Measurements from ENCODE around the gene HSPA12B. TPM values are rescaled to one million over a fixed set of nuclear protein-coding genes. Genes with fewer than 3 reads are reported as not detected.

The HSPA12B gene, protein sequence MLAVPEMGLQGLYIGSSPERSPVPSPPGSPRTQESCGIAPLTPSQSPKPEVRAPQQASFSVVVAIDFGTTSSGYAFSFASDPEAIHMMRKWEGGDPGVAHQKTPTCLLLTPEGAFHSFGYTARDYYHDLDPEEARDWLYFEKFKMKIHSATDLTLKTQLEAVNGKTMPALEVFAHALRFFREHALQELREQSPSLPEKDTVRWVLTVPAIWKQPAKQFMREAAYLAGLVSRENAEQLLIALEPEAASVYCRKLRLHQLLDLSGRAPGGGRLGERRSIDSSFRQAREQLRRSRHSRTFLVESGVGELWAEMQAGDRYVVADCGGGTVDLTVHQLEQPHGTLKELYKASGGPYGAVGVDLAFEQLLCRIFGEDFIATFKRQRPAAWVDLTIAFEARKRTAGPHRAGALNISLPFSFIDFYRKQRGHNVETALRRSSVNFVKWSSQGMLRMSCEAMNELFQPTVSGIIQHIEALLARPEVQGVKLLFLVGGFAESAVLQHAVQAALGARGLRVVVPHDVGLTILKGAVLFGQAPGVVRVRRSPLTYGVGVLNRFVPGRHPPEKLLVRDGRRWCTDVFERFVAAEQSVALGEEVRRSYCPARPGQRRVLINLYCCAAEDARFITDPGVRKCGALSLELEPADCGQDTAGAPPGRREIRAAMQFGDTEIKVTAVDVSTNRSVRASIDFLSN
- total RNA-seq (2014; rRNA removed; shearing (Covaris generic); ENCODE audit: low replicate concordance) = not detected in 2 replicates

DNA sequence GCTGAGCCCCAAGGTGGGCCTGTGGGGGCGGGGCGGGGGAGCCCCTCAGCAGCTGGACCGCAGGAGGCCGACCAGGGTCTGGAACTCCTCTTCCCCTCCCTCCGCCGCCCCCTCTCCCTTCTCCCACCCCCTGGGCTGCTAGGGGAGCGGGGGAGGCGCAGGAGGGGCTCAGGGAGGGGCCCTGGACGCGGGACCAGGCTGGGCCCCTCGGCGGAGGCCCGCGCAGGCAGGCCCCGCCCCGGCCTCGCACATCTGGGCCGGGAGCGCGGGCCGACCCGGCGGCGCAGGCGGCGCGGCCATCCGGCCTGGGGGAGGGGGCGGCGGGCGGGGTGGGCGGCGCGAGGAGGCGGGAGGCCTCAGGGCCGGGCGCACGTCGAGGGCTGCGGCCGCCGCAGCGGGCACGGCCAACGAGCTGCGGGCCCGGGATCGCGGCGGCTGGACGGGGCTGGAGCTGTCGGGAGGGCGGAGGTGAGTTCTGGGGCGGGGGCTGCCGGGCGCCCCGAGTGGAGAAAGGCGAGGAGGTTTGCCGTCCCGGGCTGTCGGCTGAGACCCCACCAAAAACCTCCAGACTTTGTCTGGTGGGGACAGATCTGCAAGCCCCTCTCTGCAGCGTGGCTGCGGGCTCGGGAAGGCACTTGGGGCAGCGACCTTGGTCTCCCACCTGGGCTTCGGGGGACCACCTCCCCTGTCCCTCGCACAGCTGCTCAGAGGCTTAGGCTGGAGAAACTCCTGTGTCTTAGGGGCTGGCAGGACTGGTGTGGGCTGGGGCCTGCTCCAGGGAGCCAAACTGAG is at the start of gene HSPA12B:
TSS of gene HSPA12B (plus strand) at position 359 of the 792 bp plus-strand sequence. CDS start 5,990 bp downstream, outside the sequence.
- Histone ChIP-seq H2AFZ (ENCODE audit: low read length) (no peak within 1 kb of the TSS), H3K4me3 (ENCODE audit: low read length) (no peak within 1 kb of the TSS), H3K9ac (ENCODE audit: low read length) (no peak within 1 kb of the TSS), H4K20me1 (ENCODE audit: insufficient read depth, low read depth, low read length) (no peaks in the 10 kb centered on the region), H3K27ac (ENCODE audit: low read length) (no peak within 1 kb of the TSS), H3K79me2 (ENCODE audit: low read length) (no peaks in the 10 kb centered on the region), H3K9me3 (ENCODE audit: low read length) (no peaks in the 10 kb centered on the region), H3K27me3 (ENCODE audit: low read length) (no peaks in the 10 kb centered on the region), H3K4me2 (ENCODE audit: low read depth, low read length, poor library complexity, severe bottlenecking) (no peak within 1 kb of the TSS), H3K9me2 (replicated peaks; ENCODE audit: insufficient read depth, low read length) (no peaks in the 10 kb centered on the region), H3K4me1 (ENCODE audit: low read length) (no peaks in the 10 kb centered on the region), H3K36me3 (ENCODE audit: insufficient read depth, low read length) (no peaks in the 10 kb centered on the region)
- no peak for DNase-seq

GRCh38 chr20:3685341-3685740 is 47.1 kb upstream of the HSPA12B start:
- DNase-seq = no peak

DNA sequence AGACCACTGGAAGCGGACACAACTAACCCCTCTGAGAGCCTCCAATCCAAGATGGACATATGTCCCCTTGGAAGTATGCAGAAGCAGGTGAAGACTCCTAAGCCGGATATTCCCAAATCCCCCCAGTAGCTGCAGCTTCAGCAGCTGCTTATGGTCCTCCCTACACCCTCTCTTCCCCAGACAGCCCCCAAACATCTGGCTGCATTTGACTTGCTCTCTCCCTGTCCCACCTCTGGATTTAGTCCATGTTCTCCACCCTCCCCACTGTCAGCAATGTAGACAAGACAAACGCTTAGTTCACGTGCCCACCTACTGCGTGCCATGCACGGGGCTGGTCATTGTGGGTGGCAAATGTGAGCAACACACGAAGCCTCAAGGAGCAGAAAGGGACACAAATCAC is 46.1 kb upstream of the HSPA12B start:
- Histone ChIP-seq H3K9me2 (replicated peaks; ENCODE audit: insufficient read depth, low read length) (no peaks in the 10 kb centered on the region), H3K36me3 (ENCODE audit: insufficient read depth, low read length) (no peaks in the 10 kb centered on the region), H3K4me2 (ENCODE audit: low read depth, low read length, poor library complexity, severe bottlenecking) (no peak overlapping the region), H3K27ac (ENCODE audit: low read length) (no peak overlapping the region), H3K27me3 (ENCODE audit: low read length) (no peaks in the 10 kb centered on the region), H3K79me2 (ENCODE audit: low read length) (no peaks in the 10 kb centered on the region), H3K4me3 (ENCODE audit: low read length) (no peak overlapping the region), H3K9me3 (ENCODE audit: low read length) (no peaks in the 10 kb centered on the region), H4K20me1 (ENCODE audit: insufficient read depth, low read depth, low read length) (no peaks in the 10 kb centered on the region), H3K9ac (ENCODE audit: low read length) (no peak overlapping the region), H2AFZ (ENCODE audit: low read length) (no peak overlapping the region), H3K4me1 (ENCODE audit: low read length) (no peaks in the 10 kb centered on the region)
- DNase-seq = no peak

More at GRCh38 chr20:3685341-3685740, 47.1 kb upstream of the HSPA12B start:
- H3K4me3 ChIP-seq (ENCODE audit: low read length) = no peak overlapping the region
- no peak overlapping the region for H3K4me2 ChIP-seq (ENCODE audit: low read depth, low read length, poor library complexity, severe bottlenecking)
- H4K20me1 ChIP-seq (ENCODE audit: insufficient read depth, low read depth, low read length) = no peaks in the 10 kb centered on the region
- H3K4me1 ChIP-seq (ENCODE audit: low read length) = no peaks in the 10 kb centered on the region
- H3K27ac ChIP-seq (ENCODE audit: low read length) = no peak overlapping the region
- H3K9me3 ChIP-seq (ENCODE audit: low read length) = no peaks in the 10 kb centered on the region
- H3K27me3 ChIP-seq (ENCODE audit: low read length) = no peaks in the 10 kb centered on the region
- H3K9ac ChIP-seq (ENCODE audit: low read length) = no peak overlapping the region
- no peaks in the 10 kb centered on the region for H3K79me2 ChIP-seq (ENCODE audit: low read length)
- H3K9me2 ChIP-seq (replicated peaks; ENCODE audit: insufficient read depth, low read length) = no peaks in the 10 kb centered on the region
- no peak overlapping the region for H2AFZ ChIP-seq (ENCODE audit: low read length)
- no peaks in the 10 kb centered on the region for H3K36me3 ChIP-seq (ENCODE audit: insufficient read depth, low read length)

DNA sequence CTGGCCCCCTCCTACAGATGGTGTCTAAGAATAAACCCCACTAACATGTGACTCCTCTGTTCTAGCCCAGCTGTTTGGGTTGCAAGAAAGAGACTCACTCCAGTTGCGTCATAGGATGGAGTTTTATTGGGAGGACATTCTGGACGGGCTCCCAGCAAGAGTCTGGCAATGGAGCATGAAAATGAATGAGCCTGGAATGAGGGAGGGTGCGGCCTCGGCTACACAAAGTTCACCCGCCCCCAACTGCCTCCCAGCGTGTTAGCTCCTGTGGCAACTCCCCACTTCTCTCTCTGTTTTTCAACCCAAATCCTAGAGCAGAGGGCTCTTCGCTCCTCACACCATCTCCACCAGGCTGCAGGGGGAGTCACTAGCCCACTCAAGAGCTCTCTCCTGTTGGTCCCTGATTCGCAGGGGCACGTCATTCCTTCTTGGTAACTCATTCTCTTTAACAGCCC is 45.6 kb upstream of the HSPA12B start:
- Histone ChIP-seq H3K27me3 (ENCODE audit: low read length) (no peaks in the 10 kb centered on the region), H3K36me3 (ENCODE audit: insufficient read depth, low read length) (no peaks in the 10 kb centered on the region), H4K20me1 (ENCODE audit: insufficient read depth, low read depth, low read length) (no peaks in the 10 kb centered on the region), H3K27ac (ENCODE audit: low read length) (no peak overlapping the region), H3K9me2 (replicated peaks; ENCODE audit: insufficient read depth, low read length) (no peaks in the 10 kb centered on the region), H3K9ac (ENCODE audit: low read length) (no peak overlapping the region), H2AFZ (ENCODE audit: low read length) (no peak overlapping the region), H3K79me2 (ENCODE audit: low read length) (no peaks in the 10 kb centered on the region), H3K4me1 (ENCODE audit: low read length) (no peaks in the 10 kb centered on the region), H3K4me3 (ENCODE audit: low read length) (no peak overlapping the region), H3K9me3 (ENCODE audit: low read length) (no peaks in the 10 kb centered on the region), H3K4me2 (ENCODE audit: low read depth, low read length, poor library complexity, severe bottlenecking) (no peak overlapping the region)
- no peak for DNase-seq

DNA sequence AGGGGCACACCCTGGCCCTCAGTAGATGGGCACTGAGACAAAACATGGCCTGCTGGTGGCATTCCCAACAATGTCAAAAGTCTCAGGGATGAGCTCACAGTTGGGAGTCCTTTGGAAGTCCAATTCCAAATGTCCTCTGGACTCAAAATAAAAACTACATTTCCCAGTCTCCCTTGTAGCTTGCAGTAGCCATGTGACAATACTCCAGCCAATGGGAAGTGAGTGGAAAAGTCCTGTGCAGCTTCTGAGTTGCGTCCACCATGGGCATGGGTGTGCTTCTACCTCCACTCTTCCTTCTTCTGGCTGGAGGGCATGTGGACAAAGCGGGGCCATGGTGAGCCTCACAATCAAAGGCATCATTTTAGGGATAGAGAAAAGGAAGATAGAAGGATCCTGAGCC is 44.8 kb upstream of the HSPA12B start:
- Histone ChIP-seq H3K27ac (ENCODE audit: low read length) (no peak overlapping the region), H3K4me2 (ENCODE audit: low read depth, low read length, poor library complexity, severe bottlenecking) (no peak overlapping the region), H3K9me2 (replicated peaks; ENCODE audit: insufficient read depth, low read length) (no peaks in the 10 kb centered on the region), H3K4me1 (ENCODE audit: low read length) (no peaks in the 10 kb centered on the region), H3K4me3 (ENCODE audit: low read length) (no peak overlapping the region), H3K9me3 (ENCODE audit: low read length) (no peaks in the 10 kb centered on the region), H3K27me3 (ENCODE audit: low read length) (no peaks in the 10 kb centered on the region), H3K36me3 (ENCODE audit: insufficient read depth, low read length) (no peaks in the 10 kb centered on the region), H3K9ac (ENCODE audit: low read length) (no peak overlapping the region), H3K79me2 (ENCODE audit: low read length) (no peaks in the 10 kb centered on the region), H2AFZ (ENCODE audit: low read length) (no peak overlapping the region), H4K20me1 (ENCODE audit: insufficient read depth, low read depth, low read length) (no peaks in the 10 kb centered on the region)
- DNase-seq = peak; percentile 58

DNA sequence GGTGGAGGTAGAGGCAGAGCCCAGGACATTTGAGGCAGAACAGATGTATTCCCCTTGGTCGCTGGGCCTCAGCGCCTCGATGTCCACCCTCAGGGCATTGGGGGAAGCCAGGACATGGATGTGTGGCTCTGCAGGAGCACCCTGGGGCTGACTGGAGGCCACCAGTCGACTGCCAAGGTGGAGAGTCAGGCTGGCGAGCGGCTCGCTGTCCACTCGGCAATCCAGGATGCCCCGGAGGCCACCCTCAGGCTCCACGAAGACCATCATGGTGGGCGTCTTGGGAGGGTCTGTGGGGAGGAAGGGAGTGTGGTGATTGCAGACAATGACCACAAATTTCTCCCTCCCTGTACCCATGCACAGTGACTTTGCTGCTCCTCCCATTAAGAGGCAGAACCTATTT is 42.5 kb upstream of the HSPA12B start:
- DNase-seq = no peak
- H3K27ac ChIP-seq (ENCODE audit: low read length) = no peak overlapping the region
- no peaks in the 10 kb centered on the region for H3K79me2 ChIP-seq (ENCODE audit: low read length)
- no peak overlapping the region for H3K9ac ChIP-seq (ENCODE audit: low read length)
- no peaks in the 10 kb centered on the region for H3K9me2 ChIP-seq (replicated peaks; ENCODE audit: insufficient read depth, low read length)
- H3K36me3 ChIP-seq (ENCODE audit: insufficient read depth, low read length) = no peaks in the 10 kb centered on the region
- no peaks in the 10 kb centered on the region for H4K20me1 ChIP-seq (ENCODE audit: insufficient read depth, low read depth, low read length)
- no peaks in the 10 kb centered on the region for H3K9me3 ChIP-seq (ENCODE audit: low read length)
- no peak overlapping the region for H3K4me2 ChIP-seq (ENCODE audit: low read depth, low read length, poor library complexity, severe bottlenecking)
- no peaks in the 10 kb centered on the region for H3K27me3 ChIP-seq (ENCODE audit: low read length)
- H3K4me1 ChIP-seq (ENCODE audit: low read length) = no peaks in the 10 kb centered on the region
- no peak overlapping the region for H3K4me3 ChIP-seq (ENCODE audit: low read length)
- no peak overlapping the region for H2AFZ ChIP-seq (ENCODE audit: low read length)

DNA sequence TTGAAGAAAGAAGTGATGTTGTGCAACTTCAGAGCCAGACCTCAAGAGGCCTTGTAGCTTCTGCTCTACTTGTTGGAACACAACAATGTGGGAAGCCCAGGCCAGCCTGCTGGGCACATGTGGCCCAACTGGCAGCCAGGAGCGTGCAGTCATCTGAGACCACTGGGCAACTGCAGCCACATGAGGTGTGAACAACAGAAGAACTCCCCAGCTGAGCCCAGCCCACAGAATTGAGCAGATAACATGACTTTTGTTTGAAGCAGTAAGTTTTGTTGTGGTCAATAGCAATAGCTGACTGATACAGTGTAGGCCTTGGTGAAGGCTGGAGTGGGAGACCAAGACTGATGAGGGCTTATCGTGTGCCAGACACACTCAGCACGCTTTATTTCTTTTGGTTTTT is 42.1 kb upstream of the HSPA12B start:
- Histone ChIP-seq H3K27me3 (ENCODE audit: low read length) (no peaks in the 10 kb centered on the region), H3K36me3 (ENCODE audit: insufficient read depth, low read length) (no peaks in the 10 kb centered on the region), H3K4me3 (ENCODE audit: low read length) (no peak overlapping the region), H3K9ac (ENCODE audit: low read length) (no peak overlapping the region), H3K79me2 (ENCODE audit: low read length) (no peaks in the 10 kb centered on the region), H3K27ac (ENCODE audit: low read length) (no peak overlapping the region), H3K9me2 (replicated peaks; ENCODE audit: insufficient read depth, low read length) (no peaks in the 10 kb centered on the region), H2AFZ (ENCODE audit: low read length) (no peak overlapping the region), H3K9me3 (ENCODE audit: low read length) (no peaks in the 10 kb centered on the region), H3K4me2 (ENCODE audit: low read depth, low read length, poor library complexity, severe bottlenecking) (no peak overlapping the region), H3K4me1 (ENCODE audit: low read length) (no peaks in the 10 kb centered on the region), H4K20me1 (ENCODE audit: insufficient read depth, low read depth, low read length) (no peaks in the 10 kb centered on the region)
- no peak for DNase-seq

GRCh38 chr20:3691306-3691705 is 41.2 kb upstream of the HSPA12B start:
- Histone ChIP-seq H3K4me3 (ENCODE audit: low read length) (no peak overlapping the region), H3K79me2 (ENCODE audit: low read length) (no peaks in the 10 kb centered on the region), H3K4me2 (ENCODE audit: low read depth, low read length, poor library complexity, severe bottlenecking) (no peak overlapping the region), H3K9me3 (ENCODE audit: low read length) (peaks cover 1% of the 10 kb centered on the region; the same call in 1 of the 2 replicates), H3K9me2 (replicated peaks; ENCODE audit: insufficient read depth, low read length) (no peaks in the 10 kb centered on the region), H4K20me1 (ENCODE audit: insufficient read depth, low read depth, low read length) (no peaks in the 10 kb centered on the region), H3K27ac (ENCODE audit: low read length) (no peak overlapping the region), H3K4me1 (ENCODE audit: low read length) (no peaks in the 10 kb centered on the region), H3K36me3 (ENCODE audit: insufficient read depth, low read length) (no peaks in the 10 kb centered on the region), H3K27me3 (ENCODE audit: low read length) (no peaks in the 10 kb centered on the region), H2AFZ (ENCODE audit: low read length) (no peak overlapping the region), H3K9ac (ENCODE audit: low read length) (no peak overlapping the region)
- no peak for DNase-seq
